Measurements from ENCODE around the gene NCK1.

Gene NCK1

DNA sequence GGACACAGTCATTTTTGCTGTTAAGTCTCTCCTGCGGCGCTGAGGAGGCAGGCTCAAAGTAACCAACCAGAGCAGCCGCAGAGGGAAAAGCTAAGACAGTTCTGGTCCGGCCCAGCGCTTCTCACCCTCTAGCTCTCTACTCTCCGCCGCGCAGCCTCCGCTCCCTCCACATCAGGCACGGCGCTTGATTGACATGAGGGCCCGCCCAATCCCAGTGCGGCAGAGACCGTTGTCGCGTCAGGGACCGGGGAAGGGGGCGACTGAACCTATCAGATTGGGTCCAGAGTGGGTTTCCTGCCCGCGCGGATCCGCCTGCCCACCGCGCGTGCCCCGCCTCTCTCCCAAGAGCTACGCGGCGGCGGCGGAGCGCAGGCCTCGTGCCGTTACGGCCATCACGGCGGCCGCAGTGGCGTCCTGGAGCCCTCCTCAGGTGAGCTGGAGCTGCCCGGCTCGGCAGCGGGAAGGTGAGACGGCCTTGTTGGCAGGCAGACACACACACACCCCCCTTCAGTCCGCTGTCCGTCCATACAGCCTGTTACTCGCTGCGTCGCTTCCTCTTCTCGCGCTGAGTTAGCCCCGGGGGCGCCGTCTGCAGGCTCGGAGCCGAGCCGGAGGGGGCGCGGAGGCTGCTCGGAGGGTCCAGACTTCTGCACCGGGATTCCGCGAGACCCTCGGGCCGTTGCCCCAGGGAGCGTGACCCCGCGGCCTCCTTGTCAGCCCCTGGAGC is at the start of gene NCK1:
Gene NCK1 (plus strand): TSS at position 319 of the 727 bp plus-strand sequence. CDS start 65,794 bp downstream, outside the sequence.
- no peak for TF ChIP-seq ZNF274 (IDR thresholded peaks at IDR 0.05; ENCODE audit: low read depth, low read length)
- peak within 1 kb of the TSS; percentile 88 for H3K4me3 ChIP-seq (ENCODE audit: low read length)

DNA sequence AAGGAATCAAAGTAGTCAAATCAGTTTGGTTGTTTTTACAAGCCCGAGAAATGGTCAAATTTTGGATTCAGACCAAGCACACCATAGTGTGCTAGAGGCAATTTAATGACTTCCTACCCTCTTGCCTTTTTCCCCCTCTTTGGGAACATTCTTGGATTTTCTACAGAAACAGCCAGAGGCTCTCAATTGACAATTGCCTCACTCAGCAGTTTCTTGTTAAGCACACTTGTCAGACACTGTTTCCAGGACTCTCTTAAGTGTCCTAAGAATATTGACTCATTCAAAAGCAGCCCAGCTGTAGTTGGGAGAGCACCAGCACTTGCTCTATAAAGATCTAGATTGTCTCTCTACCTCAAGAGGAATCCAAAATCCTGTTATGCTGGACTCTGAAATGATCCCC is 44.6 kb upstream of the NCK1 start:
- no peak for TF ChIP-seq ZNF274 (IDR thresholded peaks at IDR 0.05; ENCODE audit: low read depth, low read length)
- H3K4me3 ChIP-seq (ENCODE audit: low read length) = no peak overlapping the region

DNA sequence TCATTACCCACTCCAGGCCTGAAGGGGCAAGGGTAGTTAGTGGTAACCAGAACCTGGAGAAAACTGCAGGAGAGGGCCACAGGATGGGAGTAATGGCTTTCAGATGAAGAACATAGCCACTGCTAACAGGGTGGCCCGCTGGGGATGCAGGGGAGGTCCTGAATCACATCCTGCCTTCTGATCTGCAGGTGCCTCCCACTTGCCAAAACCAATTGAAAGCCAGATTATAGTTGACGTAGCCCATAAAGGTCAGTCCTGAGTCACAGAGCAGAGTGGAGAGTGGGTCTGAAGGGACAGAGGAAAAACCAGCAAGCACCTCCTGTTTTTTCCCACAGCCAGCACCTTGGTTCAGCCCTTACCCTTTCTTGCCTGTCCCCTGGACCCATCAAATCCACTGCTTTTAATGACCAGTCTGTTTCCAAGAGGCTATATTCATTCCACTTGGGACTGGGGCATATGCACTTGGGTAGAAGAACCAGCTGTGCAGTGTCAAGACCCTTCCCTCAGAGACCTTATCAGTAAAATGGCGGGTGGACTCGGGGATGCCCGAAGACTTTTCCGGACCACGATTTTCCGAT is 43.7 kb upstream of the NCK1 start:
- H3K4me3 ChIP-seq (ENCODE audit: low read length) = peak overlapping the region; percentile 50; the same call in 1 of the 2 replicates
- TF ChIP-seq ZNF274 (IDR thresholded peaks at IDR 0.05; ENCODE audit: low read depth, low read length) = no peak

DNA sequence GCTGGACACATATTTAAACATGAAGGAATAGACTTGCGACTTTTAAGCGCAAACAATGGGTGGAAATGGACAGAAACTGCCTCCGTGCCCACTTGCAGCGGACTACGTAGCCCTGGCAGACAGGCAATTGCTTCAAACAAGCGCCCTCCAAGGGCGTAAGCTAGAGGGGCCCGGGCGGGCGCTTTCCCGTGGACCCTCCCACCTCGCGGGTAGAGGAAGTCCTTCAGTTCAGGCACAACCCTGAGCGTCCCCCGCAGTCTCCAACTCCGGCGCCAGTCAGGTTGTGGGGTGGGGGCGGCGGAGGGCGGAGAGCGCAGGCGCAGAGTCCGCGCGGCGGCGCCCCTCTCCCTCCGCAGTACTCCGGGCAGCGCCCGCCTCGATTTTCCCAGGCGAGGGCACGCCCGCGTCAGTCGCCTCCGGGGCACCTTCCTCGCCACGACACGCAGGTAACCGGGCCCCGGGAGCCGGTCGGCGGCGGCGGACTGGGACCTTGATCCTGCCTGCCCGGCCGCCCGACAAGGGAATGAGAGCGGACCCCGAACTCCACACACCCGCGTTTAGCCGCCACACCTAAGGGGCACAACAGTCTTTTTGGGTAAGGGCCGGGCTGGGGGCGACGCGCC is 43.1 kb upstream of the NCK1 start, which contains the start of gene SLC35G2:
Gene SLC35G2 (plus strand): TSS at position 358 of the 623 bp plus-strand sequence. CDS start 35,335 bp downstream, outside the sequence.
- peak within 1 kb of the TSS; percentile 50; the same call in 1 of the 2 replicates for H3K4me3 ChIP-seq (ENCODE audit: low read length)
- no peak for TF ChIP-seq ZNF274 (IDR thresholded peaks at IDR 0.05; ENCODE audit: low read depth, low read length)

DNA sequence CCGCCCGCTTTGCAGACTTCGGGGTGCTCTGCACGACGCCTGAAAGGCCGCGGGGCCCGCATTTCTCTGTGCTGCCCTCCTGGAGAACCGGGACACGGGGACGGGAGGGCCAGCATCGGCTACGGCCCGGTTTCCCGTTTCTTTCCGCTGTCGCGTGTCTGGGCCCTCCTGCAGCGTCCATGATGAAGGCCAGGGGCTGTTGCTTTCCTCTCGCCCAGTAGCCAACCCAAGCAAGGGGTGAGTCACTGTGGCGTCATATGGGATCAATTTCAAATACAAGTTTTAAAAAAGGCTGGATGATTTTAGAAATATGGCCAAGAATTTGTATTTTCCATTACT is 42.6 kb upstream of the NCK1 start:
- peak overlapping the region; percentile 50; the same call in 1 of the 2 replicates for H3K4me3 ChIP-seq (ENCODE audit: low read length)
- TF ChIP-seq ZNF274 (IDR thresholded peaks at IDR 0.05; ENCODE audit: low read depth, low read length) = no peak

DNA sequence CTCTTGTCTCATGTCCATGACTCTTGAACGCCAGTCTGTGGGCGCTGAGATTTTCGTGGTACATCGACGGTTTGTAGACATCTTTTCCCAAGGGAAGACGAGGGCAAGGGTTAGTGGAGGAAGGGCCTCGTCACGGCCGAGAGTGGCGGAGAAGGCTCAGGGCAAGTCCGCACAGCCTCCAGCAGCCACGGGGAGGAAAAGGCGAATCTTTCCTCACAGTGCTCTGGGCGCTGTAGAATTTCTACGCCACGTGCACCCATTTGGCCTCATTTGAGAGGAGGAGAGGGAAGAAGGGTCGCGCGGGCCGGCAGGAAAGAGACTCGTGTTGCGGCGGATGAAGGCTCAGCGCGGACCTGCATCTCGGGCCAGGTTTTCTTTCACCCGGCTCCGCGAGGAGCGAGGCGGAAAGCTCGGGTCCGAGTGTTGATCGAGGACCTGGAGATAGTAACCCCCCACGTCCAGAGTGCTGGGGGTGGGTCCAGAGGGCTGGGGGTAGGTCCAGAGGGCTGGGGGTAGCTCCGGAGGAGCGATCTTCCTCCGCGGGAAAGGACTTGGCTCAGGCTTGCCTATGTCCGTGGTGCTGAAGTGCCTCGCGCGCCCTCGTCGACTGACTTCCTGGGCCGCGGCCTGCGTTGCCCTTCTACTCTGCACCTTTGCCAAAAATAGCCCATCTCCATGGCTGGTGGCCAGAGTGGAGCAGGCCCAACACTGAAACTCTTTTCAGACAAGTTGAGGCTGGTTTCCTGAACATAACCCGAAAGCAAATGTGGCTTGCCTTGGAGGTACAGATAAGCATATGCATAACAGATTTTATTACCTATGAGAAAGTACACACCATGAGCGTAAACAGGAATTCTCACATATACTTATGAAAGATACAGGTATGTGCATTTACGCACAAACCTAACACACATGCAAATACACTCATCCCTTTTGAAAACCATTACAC is 42.0 kb upstream of the NCK1 start:
- peak overlapping the region; percentile 50; the same call in 1 of the 2 replicates for H3K4me3 ChIP-seq (ENCODE audit: low read length)
- no peak for TF ChIP-seq ZNF274 (IDR thresholded peaks at IDR 0.05; ENCODE audit: low read depth, low read length)

DNA sequence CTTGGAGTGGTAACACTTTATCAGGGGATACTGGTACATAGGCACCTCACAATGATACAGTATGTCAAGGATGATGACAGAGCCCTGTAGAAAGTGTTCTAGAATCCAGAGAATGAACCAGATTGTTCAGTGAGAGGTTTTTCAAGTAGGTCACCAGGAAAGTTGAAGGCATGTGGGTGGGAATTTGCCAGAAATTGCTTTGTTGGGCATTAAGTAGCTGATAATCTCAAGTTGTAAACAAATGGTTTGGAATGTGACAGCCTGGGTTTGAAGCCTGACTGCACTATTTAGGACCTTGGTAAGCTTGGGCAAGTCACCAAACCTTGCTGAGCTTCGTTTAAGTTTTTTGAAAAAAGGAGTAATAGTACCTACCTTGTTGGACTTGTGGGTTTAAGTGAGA is 30.5 kb upstream of the NCK1 start:
- no peak for TF ChIP-seq ZNF274 (IDR thresholded peaks at IDR 0.05; ENCODE audit: low read depth, low read length)
- no peak overlapping the region for H3K4me3 ChIP-seq (ENCODE audit: low read length)

DNA sequence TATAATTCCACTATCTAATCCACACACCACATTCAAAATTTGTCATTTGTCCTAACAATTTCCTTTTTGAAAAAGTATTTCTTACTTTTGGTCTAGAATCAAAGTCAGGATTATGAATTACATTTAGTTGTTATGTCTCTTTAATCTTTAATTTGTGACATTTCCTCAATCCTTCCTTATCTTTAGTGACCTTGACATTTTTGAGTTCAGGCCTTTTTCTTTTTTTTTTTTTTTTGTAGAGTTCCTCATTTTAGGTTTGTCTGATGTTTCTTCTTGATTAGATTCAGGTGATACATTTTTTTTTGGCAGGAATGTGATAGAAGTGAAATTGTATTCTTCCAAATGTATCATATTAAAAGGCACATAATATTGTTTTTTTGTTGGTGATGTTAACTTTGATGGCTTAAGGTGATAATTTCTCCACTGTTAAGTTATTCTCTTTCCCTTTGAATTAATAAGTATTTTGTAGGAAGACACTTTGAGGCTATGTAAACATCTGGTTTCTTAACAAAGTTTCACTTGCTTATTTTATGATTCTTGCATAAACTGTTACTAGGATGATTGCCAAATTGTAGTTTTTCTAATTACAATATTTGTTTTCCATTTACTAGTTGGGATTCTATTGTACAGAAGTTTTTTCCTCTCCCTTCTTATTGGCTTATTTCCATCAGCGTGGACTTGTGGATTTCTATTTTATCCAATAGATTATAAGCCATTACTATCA is 26.8 kb upstream of the NCK1 start:
- H3K4me3 ChIP-seq (ENCODE audit: low read length) = no peak overlapping the region
- no peak for TF ChIP-seq ZNF274 (IDR thresholded peaks at IDR 0.05; ENCODE audit: low read depth, low read length)

DNA sequence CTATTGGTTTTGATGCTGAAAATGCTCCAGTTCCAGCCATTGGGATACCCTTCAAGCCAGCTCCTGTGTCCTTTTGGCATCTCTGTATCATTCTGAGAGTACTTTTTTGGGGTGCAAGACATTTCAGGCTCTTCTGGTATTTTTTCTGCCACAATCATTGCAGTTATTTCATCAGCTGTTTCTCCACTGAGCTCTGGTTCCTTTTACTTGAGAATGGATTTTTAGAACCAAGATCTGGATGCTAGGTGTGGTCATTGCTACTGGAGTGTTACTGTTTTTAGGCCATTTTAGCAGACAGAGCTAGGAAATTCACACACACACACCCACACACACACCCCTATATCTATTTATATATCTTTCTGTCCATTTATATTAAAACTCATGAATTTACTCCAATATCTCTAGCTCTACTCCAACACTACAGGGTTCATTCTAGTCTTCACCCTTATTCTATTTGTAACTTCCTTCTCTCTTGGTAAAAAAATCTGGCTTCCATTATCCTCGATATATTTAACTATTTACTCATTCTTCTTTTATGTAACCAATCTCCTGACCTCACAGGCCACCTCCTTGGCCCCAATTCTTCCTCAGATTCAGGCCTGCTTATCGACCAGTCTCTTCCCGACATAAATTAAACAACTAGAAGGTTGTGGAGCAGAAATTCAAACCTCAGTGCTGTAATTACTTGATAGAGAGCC is 26.0 kb upstream of the NCK1 start:
- no peak for TF ChIP-seq ZNF274 (IDR thresholded peaks at IDR 0.05; ENCODE audit: low read depth, low read length)

DNA sequence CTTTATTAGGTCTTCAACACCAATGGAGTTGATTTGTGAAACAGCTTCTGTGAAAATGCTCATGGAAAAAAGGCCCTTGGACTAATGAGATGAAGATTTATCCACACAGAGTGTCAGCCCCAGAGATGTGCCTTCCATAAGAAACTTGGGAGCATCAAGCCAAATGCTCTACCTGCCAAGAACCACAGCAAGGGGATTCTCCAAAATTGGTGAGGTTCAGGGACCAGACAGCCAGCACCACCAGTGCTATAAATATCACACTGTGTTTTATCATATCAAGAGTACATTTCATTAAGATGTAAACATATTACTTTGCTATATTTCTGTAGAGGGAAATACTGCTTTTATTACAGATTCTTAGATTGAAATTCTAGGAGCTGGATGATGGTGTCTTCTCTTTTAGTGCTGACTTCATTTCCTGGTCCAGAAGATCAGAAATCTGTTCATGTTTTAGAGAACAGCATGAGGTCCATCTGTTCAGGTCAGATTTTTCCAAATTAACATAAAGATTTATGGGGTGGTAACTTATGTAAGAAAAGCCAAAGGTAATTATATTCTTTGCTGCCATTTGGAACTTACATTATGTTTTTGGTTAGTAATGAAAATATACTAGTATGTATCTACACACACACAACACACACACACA is 25.4 kb upstream of the NCK1 start:
- TF ChIP-seq ZNF274 (IDR thresholded peaks at IDR 0.05; ENCODE audit: low read depth, low read length) = no peak
- H3K4me3 ChIP-seq (ENCODE audit: low read length) = no peak overlapping the region

More for the DNA sequence above, 26.0 kb upstream of the NCK1 start:
- H3K4me3 ChIP-seq (ENCODE audit: low read length) = no peak overlapping the region

DNA sequence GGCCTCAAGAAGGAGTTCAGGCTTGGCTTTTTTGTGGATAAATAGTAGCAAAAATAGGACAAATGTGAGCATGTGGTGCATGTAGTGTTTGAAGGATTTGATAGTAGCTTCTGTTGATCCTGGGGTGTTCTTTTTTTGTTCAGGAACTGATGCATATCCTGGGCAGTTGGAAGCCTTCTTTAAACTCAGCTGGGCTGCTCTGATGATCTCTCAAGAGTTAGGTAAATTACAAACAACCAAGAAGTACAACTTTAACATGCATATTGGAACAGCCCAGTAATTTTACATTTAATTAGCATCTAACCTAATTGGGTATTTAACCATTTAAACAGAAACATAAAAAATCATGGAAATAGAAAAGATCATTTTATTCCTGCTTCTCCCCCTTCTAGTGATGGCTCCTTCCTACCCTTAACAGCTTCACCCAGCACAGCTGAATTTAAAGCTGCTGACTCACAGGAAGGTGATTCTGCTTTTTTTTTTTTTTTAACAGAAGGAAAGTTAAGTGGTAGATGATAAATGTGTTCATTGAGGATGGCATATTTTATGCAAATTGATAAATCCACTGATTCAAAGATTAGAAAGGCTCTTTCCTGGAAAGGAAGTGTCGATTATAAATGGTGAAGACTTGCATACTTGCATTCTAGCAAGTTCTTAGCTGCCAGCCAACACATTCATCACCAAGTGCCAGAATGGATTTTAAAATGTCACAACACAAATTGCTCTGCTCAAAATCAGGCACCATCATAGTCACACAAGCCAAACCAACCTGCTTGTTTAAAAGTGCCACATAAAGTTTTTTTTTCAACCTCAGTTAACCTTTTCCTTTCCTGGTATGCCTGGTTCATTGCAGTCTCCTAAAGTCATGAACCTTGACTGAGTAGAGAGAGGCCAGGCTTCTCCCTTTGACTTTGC is 23.1 kb upstream of the NCK1 start:
- no peak overlapping the region for H3K4me3 ChIP-seq (ENCODE audit: low read length)
- no peak for TF ChIP-seq ZNF274 (IDR thresholded peaks at IDR 0.05; ENCODE audit: low read depth, low read length)

All from GM08714 (cell line).